ENCODE results near the gene PALLD. TPM values are rescaled to one million over a fixed set of nuclear protein-coding genes. Genes with fewer than 3 reads are reported as not detected.
"Not testable (repeated sequence)": the region's sequence is repeated elsewhere in the genome, so short reads cannot be mapped to it uniquely, and the experiment has no call there.

The PALLD gene
- polyA plus RNA-seq, 1 donor from 2014 or later: 20.5 TPM

GRCh38 chr4:168932138-168932537, 435.3 kb downstream of the PALLD start:
- Histone ChIP-seq H3F3A (ENCODE audit: insufficient read depth, low read length, poor library complexity, severe bottlenecking) (no peaks in the 10 kb centered on the region), H3K9me3 (ENCODE audit: low read length) (no peaks in the 10 kb centered on the region), H4K20me1 (ENCODE audit: insufficient read depth) (no peaks in the 10 kb centered on the region), H3K9me2 (ENCODE audit: insufficient read depth, low read length) (no peaks in the 10 kb centered on the region), H3K36me3 (ENCODE audit: insufficient read depth, low read length) (peaks cover 10% of the 10 kb centered on the region), H3K27me3 (ENCODE audit: insufficient read depth, low read depth, low read length) (no peaks in the 10 kb centered on the region), H3K79me2 (replicated peaks; ENCODE audit: insufficient read depth, low read length) (no peaks in the 10 kb centered on the region), H3K4me3 (ENCODE audit: low read length) (no peak overlapping the region), H2AFZ (ENCODE audit: low read depth, low read length) (no peak overlapping the region), H3K27ac (ENCODE audit: low read length) (no peak overlapping the region), H3K4me2 (ENCODE audit: low read length) (no peak overlapping the region), H3K9ac (ENCODE audit: low read length) (no peak overlapping the region)
- TF ChIP-seq POLR2AphosphoS5 (IDR thresholded peaks at IDR 0.05) (no peak), MXI1 (conservative IDR thresholded peaks at IDR 0.05; ENCODE audit: poor library complexity, severe bottlenecking) (no peak), EZH2 (IDR thresholded peaks at IDR 0.05; ENCODE audit: borderline replicate concordance, insufficient read depth, low read length, poor library complexity, severe bottlenecking) (no peak), CTCF (IDR thresholded peaks at IDR 0.05; ENCODE audit: poor library complexity, severe bottlenecking) (no peak)

GRCh38 chr4:168933423-168933822, 436.6 kb downstream of the PALLD start:
- no peak for TF ChIP-seq RAD21 (conservative IDR thresholded peaks at IDR 0.05)
- TF ChIP-seq EP300 (conservative IDR thresholded peaks at IDR 0.05; ENCODE audit: poor library complexity, severe bottlenecking): no peak
- no peak for TF ChIP-seq REST (IDR thresholded peaks at IDR 0.05; ENCODE audit: borderline replicate concordance)
- no peak for TF ChIP-seq POLR2AphosphoS5 (IDR thresholded peaks at IDR 0.05)
- TF ChIP-seq EZH2 (IDR thresholded peaks at IDR 0.05; ENCODE audit: borderline replicate concordance, insufficient read depth, low read length, poor library complexity, severe bottlenecking): no peak
- TF ChIP-seq CTCF (IDR thresholded peaks at IDR 0.05; ENCODE audit: poor library complexity, severe bottlenecking): no peak
- Histone ChIP-seq H3K9ac (ENCODE audit: low read length) (no peak overlapping the region), H3K9me3 (ENCODE audit: low read length) (no peaks in the 10 kb centered on the region), H3K4me3 (ENCODE audit: low read length) (no peak overlapping the region), H3K79me2 (replicated peaks; ENCODE audit: insufficient read depth, low read length) (no peaks in the 10 kb centered on the region), H3K9me2 (ENCODE audit: insufficient read depth, low read length) (no peaks in the 10 kb centered on the region), H3F3A (ENCODE audit: insufficient read depth, low read length, poor library complexity, severe bottlenecking) (no peaks in the 10 kb centered on the region), H3K4me2 (ENCODE audit: low read length) (no peak overlapping the region), H3K27ac (ENCODE audit: low read length) (no peak overlapping the region), H3K36me3 (ENCODE audit: insufficient read depth, low read length) (peaks cover 10% of the 10 kb centered on the region), H3K27me3 (ENCODE audit: insufficient read depth, low read depth, low read length) (no peaks in the 10 kb centered on the region), H2AFZ (ENCODE audit: low read depth, low read length) (no peak overlapping the region), H4K20me1 (ENCODE audit: insufficient read depth) (no peaks in the 10 kb centered on the region)

GRCh38 chr4:168937473-168937872, 440.6 kb downstream of the PALLD start:
- H3K4me3 ChIP-seq (ENCODE audit: low read length); H3K27ac ChIP-seq (ENCODE audit: low read length); H3F3A ChIP-seq (ENCODE audit: insufficient read depth, low read length, poor library complexity, severe bottlenecking); H3K79me2 ChIP-seq (replicated peaks; ENCODE audit: insufficient read depth, low read length); H2AFZ ChIP-seq (ENCODE audit: low read depth, low read length); H3K27me3 ChIP-seq (ENCODE audit: insufficient read depth, low read depth, low read length); H3K36me3 ChIP-seq (ENCODE audit: insufficient read depth, low read length); H3K9ac ChIP-seq (ENCODE audit: low read length); H3K9me2 ChIP-seq (ENCODE audit: insufficient read depth, low read length); H3K4me2 ChIP-seq (ENCODE audit: low read length); H4K20me1 ChIP-seq (ENCODE audit: insufficient read depth); H3K9me3 ChIP-seq (ENCODE audit: low read length): not testable (repeated sequence)
